ENCODE results near the gene PHLDA3. TPM values are rescaled to one million over a fixed set of nuclear protein-coding genes. Genes with fewer than 3 reads are reported as not detected.

The PHLDA3 gene
- total RNA-seq, 3 donors from 2014 or later (not counting 1 experiment from before 2014, with no cell fraction given): 0.63 to 1.7 (median 1.1) TPM

- DNase-seq (peak; percentile 67 to 86), ATAC-seq (peak; percentile 85 to 91 (median 87))
- WGBS (ENCODE audit: insufficient coverage): 5% methylated on average over 35 of the region's 35 CpGs
- H3K27me3 ChIP-seq (ENCODE audit: control insufficient read depth, insufficient read depth, low read length): peaks cover 9% of the 10 kb centered on the region
- H3K36me3 Mint-ChIP-seq: no peaks in the 10 kb centered on the region
- H3K4me1 ChIP-seq (ENCODE audit: control insufficient read depth, insufficient read depth, low read length): peaks cover 19% of the 10 kb centered on the region
- no peak overlapping the region for H3K27ac Mint-ChIP-seq
- no peak overlapping the region for H3K27ac ChIP-seq (ENCODE audit: low read length)
- peak; percentile 73 for TF ChIP-seq CTCF (IDR thresholded peaks at IDR 0.05)
- peaks cover 11 to 14% of the 10 kb centered on the region in 2 donors for H3K27me3 Mint-ChIP-seq (ENCODE audit: low read depth in 2 of 2)
- peaks cover 12 to 20% of the 10 kb centered on the region in 2 donors for H3K4me1 Mint-ChIP-seq
- H3K4me3 ChIP-seq (ENCODE audit: low read length): no peak overlapping the region
- H3K9me3 ChIP-seq (ENCODE audit: control insufficient read depth, insufficient read depth, low read length): no peaks in the 10 kb centered on the region
- intact Hi-C loops (cut with micrococcal nuclease): loop anchor here (1.0 kb wide), 1 partner anchor 31 kb away; no protein-coding TSS in a partner anchor
- H3K36me3 ChIP-seq (ENCODE audit: control insufficient read depth, insufficient read depth, low read length): peaks cover 9% of the 10 kb centered on the region
- peak overlapping the region; percentile 67 for H3K4me3 Mint-ChIP-seq
- no peaks in the 10 kb centered on the region for H3K9me3 Mint-ChIP-seq
These were observed 12.9 kb upstream of the PHLDA3 start for GRCh38 chr1:201481761-201482493.

- H3K27me3 ChIP-seq (ENCODE audit: control insufficient read depth, insufficient read depth, low read length): peaks cover 9% of the 10 kb centered on the region
- H3K27ac ChIP-seq (ENCODE audit: low read length): no peak overlapping the region
- ATAC-seq (no peak), DNase-seq (no peak)
- H3K9me3 Mint-ChIP-seq: no peaks in the 10 kb centered on the region
- H3K27me3 Mint-ChIP-seq (ENCODE audit: low read depth in 2 of 2): peaks cover 15 to 22% of the 10 kb centered on the region in 2 donors
- peaks cover 9% of the 10 kb centered on the region for H3K36me3 ChIP-seq (ENCODE audit: control insufficient read depth, insufficient read depth, low read length)
- H3K4me3 Mint-ChIP-seq: peak overlapping the region; percentile 67
- intact Hi-C loops (cut with micrococcal nuclease): no loop called here
- no peak for TF ChIP-seq CTCF (IDR thresholded peaks at IDR 0.05)
- H3K36me3 Mint-ChIP-seq: no peaks in the 10 kb centered on the region
- peaks cover 19% of the 10 kb centered on the region for H3K4me1 ChIP-seq (ENCODE audit: control insufficient read depth, insufficient read depth, low read length)
- H3K27ac Mint-ChIP-seq: no peak overlapping the region
- 4% methylated on average over 17 of the region's 17 CpGs for WGBS (ENCODE audit: insufficient coverage)
- peak overlapping the region; percentile 9 for H3K4me3 ChIP-seq (ENCODE audit: low read length)
- no peaks in the 10 kb centered on the region for H3K9me3 ChIP-seq (ENCODE audit: control insufficient read depth, insufficient read depth, low read length)
- peaks cover 12 to 27% of the 10 kb centered on the region in 2 donors for H3K4me1 Mint-ChIP-seq
These were observed 12.0 kb upstream of the PHLDA3 start for GRCh38 chr1:201481004-201481380.

- Mint-ChIP-seq H3K4me3 (peak overlapping the region; percentile 67), H3K9me3 (no peaks in the 10 kb centered on the region), H3K36me3 (no peaks in the 10 kb centered on the region), H3K27ac (no peak overlapping the region), H3K4me1 (peaks cover 12 to 28% of the 10 kb centered on the region in 2 donors), H3K27me3 (ENCODE audit: low read depth in 2 of 2) (peaks cover 15 to 22% of the 10 kb centered on the region in 2 donors)
- H3K4me1 ChIP-seq (ENCODE audit: control insufficient read depth, insufficient read depth, low read length): peaks cover 19% of the 10 kb centered on the region
- WGBS (ENCODE audit: insufficient coverage): 8% methylated on average over 37 of the region's 37 CpGs
- peak overlapping the region; percentile 9 for H3K4me3 ChIP-seq (ENCODE audit: low read length)
- TF ChIP-seq CTCF (IDR thresholded peaks at IDR 0.05): no peak
- no peak overlapping the region for H3K27ac ChIP-seq (ENCODE audit: low read length)
- ATAC-seq: peak; percentile 33 to 41 (median 36)
- DNase-seq: peak in 1 of 2 donors; percentile 58
- intact Hi-C loops (cut with micrococcal nuclease): no loop called here
- H3K36me3 ChIP-seq (ENCODE audit: control insufficient read depth, insufficient read depth, low read length): peaks cover 6% of the 10 kb centered on the region
- peaks cover 9% of the 10 kb centered on the region for H3K27me3 ChIP-seq (ENCODE audit: control insufficient read depth, insufficient read depth, low read length)
- no peaks in the 10 kb centered on the region for H3K9me3 ChIP-seq (ENCODE audit: control insufficient read depth, insufficient read depth, low read length)
These were observed 11.4 kb upstream of the PHLDA3 start for GRCh38 chr1:201480231-201481003.
